ENCODE measurements around the gene ZNF674.
"Not testable (repeated sequence)": the region's sequence is repeated elsewhere in the genome, so short reads cannot be mapped to it uniquely, and the experiment has no call there.

Gene ZNF674

GRCh38 chrX:46461660-46462191 is 83.5 kb downstream of the ZNF674 start:
- no peak for DNase-seq

- DNase-seq = not testable (repeated sequence)
These were observed 84.2 kb downstream of the ZNF674 start for GRCh38 chrX:46460801-46461659.

GRCh38 chrX:46459603-46460002 is 85.6 kb downstream of the ZNF674 start:
- DNase-seq = no peak

- no peak for DNase-seq
These were observed 88.9 kb downstream of the ZNF674 start for GRCh38 chrX:46456125-46456922.
